ENCODE data around the gene CNTNAP1. TPM values are rescaled to one million over a fixed set of nuclear protein-coding genes. Genes with fewer than 3 reads are reported as not detected.

Gene CNTNAP1
- total and polyA plus RNA-seq, 9 of the 15 experiments (the other 6 are each of a cell fraction or from before 2014, with no cell fraction given) = 0.10 to 1.8 (median 0.62) TPM

DNA sequence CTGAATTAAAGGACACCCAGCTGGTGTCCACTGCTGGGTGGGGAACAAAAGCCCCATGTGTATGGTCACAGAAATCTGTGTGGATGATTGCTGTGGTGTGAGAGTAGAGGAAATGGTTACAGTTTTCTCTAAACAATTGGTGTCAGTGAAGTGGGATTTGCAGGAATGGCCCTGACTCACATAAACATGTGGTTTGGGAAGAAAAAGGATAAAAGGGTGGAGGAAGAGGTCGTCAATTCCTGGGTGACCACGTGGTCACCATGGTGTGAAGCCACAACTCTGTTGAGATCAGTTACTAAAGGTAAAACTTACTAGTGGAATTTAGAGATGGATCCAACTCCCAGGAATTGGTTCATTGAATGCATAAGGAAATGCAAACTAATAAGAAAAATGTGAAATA, 26.8 kb upstream of the CNTNAP1 start:
- 17% methylated on average over 2 of the region's 2 CpGs for WGBS (ENCODE audit: insufficient coverage, low coverage, missing lambda C conversion rate)
- no peak overlapping the region for H3K9ac ChIP-seq (ENCODE audit: insufficient read depth in 1 of 2, low read depth in 2 of 2, low read length in 2 of 2)
- FAIRE-seq (no peak), ATAC-seq (no peak), DNase-seq (ENCODE audit: extremely low read depth in 1 of 4, low spot score in 3 of 4) (no peak)
- H3K4me2 ChIP-seq (ENCODE audit: insufficient read depth, low read length) = no peak overlapping the region
- peaks cover 23 to 26% of the 10 kb centered on the region in 2 experiments for H3K4me1 ChIP-seq (replicated peaks in 1 of 2; ENCODE audit: control insufficient read depth in 2 of 2, insufficient read depth in 2 of 2, low read length in 2 of 2)
- BruUV-seq (replicated peaks) = no TSS peak
- H3K36me3 ChIP-seq (ENCODE audit: control insufficient read depth, insufficient read depth, low read length) = no peaks in the 10 kb centered on the region
- H3K9me3 ChIP-seq (replicated peaks; ENCODE audit: control insufficient read depth, insufficient read depth, low read depth, low read length) = no peaks in the 10 kb centered on the region
- intact Hi-C loops (cut with micrococcal nuclease) (no loop called here), in situ Hi-C loops (cut with MboI) (no loop called here)
- H3K9me1 ChIP-seq (ENCODE audit: control insufficient read depth, insufficient read depth, low read length) = no peaks in the 10 kb centered on the region
- no peaks in the 10 kb centered on the region for H3K79me2 ChIP-seq (ENCODE audit: control insufficient read depth, insufficient read depth, low read length)
- H3K27me3 ChIP-seq (ENCODE audit: control insufficient read depth in 2 of 2, insufficient read depth in 2 of 2, low read length in 2 of 2) = no peaks in the 10 kb centered on the region
- H2AFZ ChIP-seq (ENCODE audit: low read depth, low read length) = peak overlapping the region; percentile 80
- CTCF ChIA-PET (ENCODE audit: low intra/inter-chr PET ratio) = no interaction called here
- H3K27ac ChIP-seq (ENCODE audit: extremely low read depth, low read depth, low read length) = no peak overlapping the region
- POLR2A ChIA-PET = no interaction called here
- no peak overlapping the region for H3K4me3 ChIP-seq
- H4K20me1 ChIP-seq (replicated peaks; ENCODE audit: control insufficient read depth, insufficient read depth, low read length) = no peaks in the 10 kb centered on the region
- no peak for TF ChIP-seq SAP30 (IDR thresholded peaks at IDR 0.05; ENCODE audit: borderline replicate concordance, insufficient read depth, low read depth, low read length, poor library complexity, severe bottlenecking)
- no peak for TF ChIP-seq RCOR1 (IDR thresholded peaks at IDR 0.05; ENCODE audit: borderline replicate concordance in 1 of 2, low read depth in 2 of 2, low read length in 2 of 2)
- no peak for TF ChIP-seq ELF1 (tag; IDR thresholded peaks at IDR 0.05)
- TF ChIP-seq, protein P1, sequence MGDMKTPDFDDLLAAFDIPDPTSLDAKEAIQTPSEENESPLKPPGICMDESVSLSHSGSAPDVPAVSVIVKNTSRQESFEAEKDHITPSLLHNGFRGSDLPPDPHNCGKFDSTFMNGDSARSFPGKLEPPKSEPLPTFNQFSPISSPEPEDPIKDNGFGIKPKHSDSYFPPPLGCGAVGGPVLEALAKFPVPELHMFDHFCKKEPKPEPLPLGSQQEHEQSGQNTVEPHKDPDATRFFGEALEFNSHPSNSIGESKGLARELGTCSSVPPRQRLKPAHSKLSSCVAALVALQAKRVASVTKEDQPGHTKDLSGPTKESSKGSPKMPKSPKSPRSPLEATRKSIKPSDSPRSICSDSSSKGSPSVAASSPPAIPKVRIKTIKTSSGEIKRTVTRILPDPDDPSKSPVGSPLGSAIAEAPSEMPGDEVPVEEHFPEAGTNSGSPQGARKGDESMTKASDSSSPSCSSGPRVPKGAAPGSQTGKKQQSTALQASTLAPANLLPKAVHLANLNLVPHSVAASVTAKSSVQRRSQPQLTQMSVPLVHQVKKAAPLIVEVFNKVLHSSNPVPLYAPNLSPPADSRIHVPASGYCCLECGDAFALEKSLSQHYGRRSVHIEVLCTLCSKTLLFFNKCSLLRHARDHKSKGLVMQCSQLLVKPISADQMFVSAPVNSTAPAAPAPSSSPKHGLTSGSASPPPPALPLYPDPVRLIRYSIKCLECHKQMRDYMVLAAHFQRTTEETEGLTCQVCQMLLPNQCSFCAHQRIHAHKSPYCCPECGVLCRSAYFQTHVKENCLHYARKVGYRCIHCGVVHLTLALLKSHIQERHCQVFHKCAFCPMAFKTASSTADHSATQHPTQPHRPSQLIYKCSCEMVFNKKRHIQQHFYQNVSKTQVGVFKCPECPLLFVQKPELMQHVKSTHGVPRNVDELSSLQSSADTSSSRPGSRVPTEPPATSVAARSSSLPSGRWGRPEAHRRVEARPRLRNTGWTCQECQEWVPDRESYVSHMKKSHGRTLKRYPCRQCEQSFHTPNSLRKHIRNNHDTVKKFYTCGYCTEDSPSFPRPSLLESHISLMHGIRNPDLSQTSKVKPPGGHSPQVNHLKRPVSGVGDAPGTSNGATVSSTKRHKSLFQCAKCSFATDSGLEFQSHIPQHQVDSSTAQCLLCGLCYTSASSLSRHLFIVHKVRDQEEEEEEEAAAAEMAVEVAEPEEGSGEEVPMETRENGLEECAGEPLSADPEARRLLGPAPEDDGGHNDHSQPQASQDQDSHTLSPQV (IDR thresholded peaks at IDR 0.05) = peak; percentile 61
- no peak for TF ChIP-seq C11orf30 (IDR thresholded peaks at IDR 0.05; ENCODE audit: low read depth)
- TF ChIP-seq ESRRA (IDR thresholded peaks at IDR 0.05; ENCODE audit: borderline replicate concordance, low read depth) = no peak
- TF ChIP-seq, protein P2, sequence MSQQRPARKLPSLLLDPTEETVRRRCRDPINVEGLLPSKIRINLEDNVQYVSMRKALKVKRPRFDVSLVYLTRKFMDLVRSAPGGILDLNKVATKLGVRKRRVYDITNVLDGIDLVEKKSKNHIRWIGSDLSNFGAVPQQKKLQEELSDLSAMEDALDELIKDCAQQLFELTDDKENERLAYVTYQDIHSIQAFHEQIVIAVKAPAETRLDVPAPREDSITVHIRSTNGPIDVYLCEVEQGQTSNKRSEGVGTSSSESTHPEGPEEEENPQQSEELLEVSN (IDR thresholded peaks at IDR 0.05; ENCODE audit: borderline replicate concordance in 1 of 2, extremely low read depth in 1 of 2, insufficient read depth in 1 of 2, insufficient read length in 1 of 2, low read depth in 1 of 2, low read length in 1 of 2, poor library complexity in 1 of 2, severe bottlenecking in 1 of 2) = peak; percentile 40 to 55
- TF ChIP-seq, protein P3, sequence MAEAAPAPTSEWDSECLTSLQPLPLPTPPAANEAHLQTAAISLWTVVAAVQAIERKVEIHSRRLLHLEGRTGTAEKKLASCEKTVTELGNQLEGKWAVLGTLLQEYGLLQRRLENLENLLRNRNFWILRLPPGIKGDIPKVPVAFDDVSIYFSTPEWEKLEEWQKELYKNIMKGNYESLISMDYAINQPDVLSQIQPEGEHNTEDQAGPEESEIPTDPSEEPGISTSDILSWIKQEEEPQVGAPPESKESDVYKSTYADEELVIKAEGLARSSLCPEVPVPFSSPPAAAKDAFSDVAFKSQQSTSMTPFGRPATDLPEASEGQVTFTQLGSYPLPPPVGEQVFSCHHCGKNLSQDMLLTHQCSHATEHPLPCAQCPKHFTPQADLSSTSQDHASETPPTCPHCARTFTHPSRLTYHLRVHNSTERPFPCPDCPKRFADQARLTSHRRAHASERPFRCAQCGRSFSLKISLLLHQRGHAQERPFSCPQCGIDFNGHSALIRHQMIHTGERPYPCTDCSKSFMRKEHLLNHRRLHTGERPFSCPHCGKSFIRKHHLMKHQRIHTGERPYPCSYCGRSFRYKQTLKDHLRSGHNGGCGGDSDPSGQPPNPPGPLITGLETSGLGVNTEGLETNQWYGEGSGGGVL (CRISPR knock-in tag; IDR thresholded peaks at IDR 0.05) = no peak
- no peak for TF ChIP-seq ARID1B (IDR thresholded peaks at IDR 0.05)
- TF ChIP-seq NR2C1 (IDR thresholded peaks at IDR 0.05) = no peak
- TF ChIP-seq NR2C1 (tag; IDR thresholded peaks at IDR 0.05) = no peak
- TF ChIP-seq HDAC6 (IDR thresholded peaks at IDR 0.05; ENCODE audit: low read depth, low read length) = no peak
- no peak for TF ChIP-seq NR4A1 (CRISPR knock-in tag; IDR thresholded peaks at IDR 0.05)
- TF ChIP-seq NR4A1 (tag; IDR thresholded peaks at IDR 0.05) = no peak
- TF ChIP-seq BRF1 (IDR thresholded peaks at IDR 0.05; ENCODE audit: borderline replicate concordance, extremely low read depth, insufficient read length) = no peak

Data from K562 (cell line).